GM21381 (cell line): Measurements from ENCODE around the gene PTCH1.

Source experiments
- ATAC-seq: cut with Tn5 transposase; IDR thresholded peaks from one replicate; pipeline ENCODE4 v1.9.1; 2021; ENCODE audit warnings: mild to moderate bottlenecking, moderate library complexity; ENCODE audit not compliant: unreplicated experiment

PTCH1 gene

DNA sequence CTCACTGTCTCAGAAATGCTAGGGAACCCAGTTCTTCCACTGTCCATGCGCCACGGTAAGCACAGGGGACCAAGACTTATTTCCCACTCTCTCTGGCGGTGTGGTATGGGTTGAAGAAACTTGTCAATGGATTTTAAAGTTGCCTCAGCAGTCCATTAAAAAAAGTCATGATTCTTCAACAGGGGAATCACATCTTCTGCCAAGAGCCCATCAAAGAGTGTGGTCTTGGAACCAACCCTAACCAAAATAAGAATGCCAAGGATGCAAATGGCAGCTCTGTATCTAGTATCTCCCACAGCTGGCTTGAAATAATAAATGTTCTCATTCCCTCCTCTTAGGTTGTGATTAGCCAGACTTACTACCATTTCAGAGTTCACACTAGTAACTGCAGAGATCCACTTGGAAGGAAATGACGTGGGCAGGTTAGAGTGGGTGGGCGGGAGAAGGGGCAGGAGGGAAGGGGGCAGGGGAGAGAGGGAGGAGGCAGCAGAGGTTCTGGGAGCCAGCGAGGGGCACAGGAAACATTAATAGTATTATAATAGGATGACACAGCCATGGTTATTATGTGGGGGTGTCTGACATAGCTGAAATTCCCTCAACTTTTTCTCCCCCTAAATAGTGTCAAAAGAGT is 17.6 kb downstream of the PTCH1 start:
- no peak for ATAC-seq

DNA sequence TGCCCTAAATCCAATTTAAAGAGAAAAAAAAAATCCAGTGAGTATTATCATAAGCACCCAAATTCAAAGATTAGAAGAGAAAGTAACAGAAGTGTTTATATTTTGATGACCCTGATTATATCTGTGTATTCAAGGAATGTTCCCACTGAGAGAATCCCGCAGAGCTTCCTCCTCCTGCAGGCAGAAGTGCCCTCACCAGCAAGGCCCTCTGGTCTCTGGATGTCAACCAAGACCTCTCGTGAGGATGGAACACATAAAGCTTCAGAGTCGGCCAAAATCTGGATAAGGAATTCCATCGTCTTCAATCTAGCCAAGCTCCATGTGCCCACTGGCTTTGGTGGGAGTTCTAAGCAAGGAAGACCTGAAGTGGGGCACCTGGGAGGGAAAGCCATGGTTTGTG is 18.1 kb downstream of the PTCH1 start:
- no peak for ATAC-seq

DNA sequence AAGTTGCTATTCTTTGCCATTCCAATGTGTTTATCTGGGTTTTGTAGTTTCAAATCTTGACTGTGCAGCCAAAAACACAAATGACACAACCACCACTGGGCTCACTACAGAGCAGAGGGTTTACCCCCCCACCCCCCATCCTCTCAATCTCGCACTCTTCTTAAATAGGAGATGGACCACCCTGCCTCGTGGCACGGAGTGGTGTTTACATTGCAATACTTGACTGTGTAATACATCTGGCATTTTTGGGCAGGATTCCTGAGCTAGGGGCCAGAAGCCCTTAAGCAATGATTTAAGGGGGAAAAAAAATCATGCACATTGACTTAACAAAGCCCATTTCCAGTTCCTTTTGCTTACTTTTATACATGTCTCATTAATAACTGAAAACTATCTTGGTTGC is 19.0 kb downstream of the PTCH1 start:
- no peak for ATAC-seq

DNA sequence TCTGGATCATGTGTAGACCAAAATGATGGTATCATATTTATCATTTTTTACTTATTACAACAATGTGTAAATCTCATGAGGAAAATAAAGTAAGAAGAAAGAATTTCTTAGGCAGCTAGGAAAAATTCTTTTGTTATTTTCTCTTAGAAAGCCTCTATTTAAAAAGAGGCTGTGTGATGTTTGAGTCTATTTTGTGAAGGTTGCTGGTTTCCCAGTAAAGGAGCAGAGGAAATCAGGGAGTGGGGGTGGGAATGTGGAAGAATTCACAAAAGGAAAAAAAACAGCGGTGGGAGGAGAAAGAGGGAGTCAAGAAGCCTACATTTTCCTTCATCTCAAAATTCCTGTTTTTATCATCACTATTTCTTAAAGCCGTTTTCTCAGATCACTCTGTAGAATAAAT is 20.1 kb downstream of the PTCH1 start:
- ATAC-seq: no peak

DNA sequence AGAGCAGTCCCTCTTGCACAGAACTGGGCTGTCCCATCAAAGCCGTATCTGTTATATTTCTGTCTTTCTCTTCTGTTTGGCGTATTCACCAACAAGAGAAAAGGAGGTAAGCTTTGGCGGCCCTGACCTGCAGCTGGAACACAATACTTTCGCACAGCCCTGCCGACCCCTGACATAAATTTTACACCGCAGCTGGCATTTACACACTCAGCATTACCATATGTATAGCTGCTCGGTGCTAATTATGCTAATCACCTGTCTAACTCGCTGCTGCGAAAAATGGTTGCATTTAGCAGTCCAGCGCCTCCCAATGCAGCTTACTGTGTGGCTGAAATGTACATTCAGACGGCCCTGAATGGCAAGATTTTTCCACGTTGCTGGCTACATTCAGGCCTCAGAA is 20.8 kb downstream of the PTCH1 start:
- no peak for ATAC-seq

DNA sequence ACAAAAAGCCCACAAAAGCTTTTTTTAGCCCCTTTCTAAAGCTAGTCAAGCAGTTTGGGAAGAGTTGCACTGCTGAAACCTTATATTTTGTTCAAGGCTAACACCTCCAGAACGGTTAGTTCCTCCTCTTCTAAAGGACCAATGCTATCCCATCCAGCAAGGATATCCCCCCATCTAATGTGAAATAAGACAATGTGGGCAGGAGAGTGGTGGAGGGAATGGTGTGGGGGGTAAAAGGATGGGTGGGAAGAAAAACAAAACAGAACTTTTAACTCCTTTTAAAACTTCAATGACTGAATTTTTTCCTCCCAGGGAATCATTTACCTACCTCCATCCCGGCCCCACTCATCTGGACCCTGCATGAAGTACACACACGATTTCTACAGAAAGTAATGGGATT is 21.2 kb downstream of the PTCH1 start:
- ATAC-seq: no peak

DNA sequence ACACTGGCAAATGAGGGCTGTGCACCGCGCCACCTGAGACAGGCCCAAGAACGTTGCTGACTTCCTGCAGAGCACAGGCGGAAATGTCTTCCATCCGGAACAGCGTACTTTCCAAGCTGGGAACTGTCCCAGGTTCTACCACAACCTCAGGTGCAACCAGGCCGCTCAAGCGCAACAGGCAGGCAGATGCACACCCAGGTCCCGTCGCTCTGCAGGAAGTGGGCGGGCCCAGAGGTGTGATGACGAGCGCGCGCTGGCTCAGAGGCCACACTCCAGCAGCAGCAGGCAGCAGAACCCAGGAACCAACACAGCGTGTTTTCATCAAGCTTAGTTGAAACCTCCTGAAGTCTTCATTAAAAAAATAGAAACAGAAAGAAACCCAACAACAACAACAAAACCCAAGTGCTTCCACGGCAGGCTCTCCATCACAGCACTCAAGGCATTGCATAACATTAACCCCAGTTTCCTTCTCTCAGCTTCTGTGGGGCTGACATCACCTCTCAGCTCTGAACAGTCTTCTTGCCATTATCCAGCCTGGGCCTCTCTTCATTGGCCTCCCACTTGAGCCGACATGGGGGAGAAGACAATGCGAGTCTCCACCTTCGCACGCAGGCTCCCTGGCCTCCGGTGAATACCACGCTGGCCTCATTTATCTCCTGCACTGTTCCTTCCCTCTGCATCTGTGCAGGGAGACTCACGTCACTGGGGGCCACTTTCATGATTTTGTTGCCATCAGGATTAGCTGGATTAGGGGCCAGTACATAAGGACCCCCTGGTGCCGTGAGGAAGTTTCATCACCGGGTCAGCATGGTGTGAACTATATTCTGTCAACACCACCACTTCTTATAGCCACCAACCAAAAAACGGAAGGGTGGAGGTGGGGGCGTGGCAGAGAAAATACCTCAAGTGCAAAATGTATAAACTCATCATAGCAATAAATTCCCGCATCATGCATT is 22.1 kb downstream of the PTCH1 start:
- ATAC-seq: peak; percentile 98

DNA sequence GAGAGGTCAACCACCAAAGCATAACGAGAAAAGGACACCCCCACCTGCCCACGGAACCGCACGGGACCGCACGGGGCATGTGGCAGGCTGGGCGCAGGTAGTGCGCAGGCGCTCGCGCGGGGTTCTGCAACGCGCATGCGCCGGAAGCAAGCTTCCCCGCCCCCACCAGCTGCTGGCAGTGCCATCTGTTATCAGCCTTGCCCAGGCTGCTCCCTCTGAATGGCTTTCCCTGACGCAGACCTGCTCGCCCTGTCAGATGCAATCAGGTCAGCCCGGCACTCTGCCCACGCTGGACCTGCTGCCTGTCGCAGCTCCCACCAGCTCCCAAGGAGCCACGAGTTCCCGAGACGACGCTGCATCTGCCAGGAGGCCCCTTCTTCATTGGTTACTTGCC is 22.8 kb downstream of the PTCH1 start:
- ATAC-seq: no peak

DNA sequence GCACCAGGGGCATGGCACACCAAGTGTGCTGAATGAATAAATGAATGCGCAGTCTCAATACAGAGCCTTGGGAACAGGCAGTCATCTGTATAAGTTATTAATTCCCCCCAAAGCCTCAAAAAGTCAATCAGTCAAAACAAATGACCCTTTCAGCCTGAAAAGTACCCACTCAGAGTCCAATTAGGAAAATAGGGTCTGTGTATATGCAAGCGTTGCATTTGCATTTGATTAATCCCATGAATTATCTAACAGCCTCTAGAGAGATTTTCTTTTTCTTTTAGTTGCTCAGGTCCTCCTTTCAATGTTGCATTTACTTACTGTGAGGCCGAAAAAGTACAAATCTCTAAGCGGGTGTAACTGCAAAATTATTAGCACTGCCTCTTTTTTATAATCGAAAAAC is 23.4 kb downstream of the PTCH1 start:
- no peak for ATAC-seq

DNA sequence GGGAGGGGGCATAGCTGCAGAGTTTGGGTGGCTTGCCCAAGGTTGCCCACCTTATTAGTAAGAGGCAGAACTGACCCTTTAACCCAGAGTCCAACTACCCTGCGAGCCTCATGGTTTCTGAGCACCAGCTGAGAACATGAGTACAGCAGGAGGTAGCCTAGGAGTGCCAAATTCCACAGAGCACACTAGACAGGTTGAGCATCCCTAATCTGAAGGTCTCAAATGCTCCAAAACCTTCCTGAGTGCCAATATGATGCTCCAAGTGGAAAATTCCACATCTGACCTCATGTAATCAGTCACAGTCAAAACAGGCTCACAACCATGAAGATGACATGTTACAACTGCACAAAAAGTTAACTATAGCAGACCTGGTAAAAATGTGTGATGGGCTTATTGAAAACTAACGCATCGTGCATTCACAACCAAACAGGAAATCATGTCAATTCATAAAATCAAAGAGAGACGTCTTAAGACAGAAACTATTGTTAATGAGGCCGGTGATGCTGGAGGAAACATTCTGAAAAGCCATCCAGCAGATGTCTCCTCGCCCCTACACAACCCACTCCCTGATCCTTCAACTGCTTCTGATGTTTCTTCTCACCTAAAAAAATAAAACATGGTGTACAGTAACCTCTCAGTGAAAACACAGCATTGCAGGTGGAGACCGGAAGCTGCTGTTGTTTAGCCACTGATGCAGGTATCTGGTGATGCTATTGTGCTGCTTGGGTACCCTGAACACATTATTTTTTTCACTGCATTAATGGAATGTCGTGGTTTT is 25.0 kb downstream of the PTCH1 start:
- no peak for ATAC-seq

DNA sequence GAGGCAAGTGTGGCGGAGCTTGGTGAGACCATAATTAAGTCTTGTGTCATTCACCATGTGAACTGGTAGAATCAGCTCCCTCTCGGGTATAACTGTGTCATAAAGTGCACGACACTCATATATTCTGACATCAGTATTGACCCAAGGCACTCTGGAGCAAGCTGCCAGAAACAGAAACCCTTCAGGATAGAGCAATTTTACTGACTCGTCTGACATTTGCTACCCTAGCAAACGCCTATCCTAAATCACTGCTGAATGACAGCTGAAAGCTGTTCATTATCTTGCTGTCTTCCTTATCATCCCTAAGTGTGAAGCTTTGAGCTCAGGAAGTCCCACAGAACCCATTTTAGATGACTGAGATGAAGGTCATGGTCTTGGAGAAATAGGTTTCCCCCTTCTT is 27.8 kb downstream of the PTCH1 start:
- no peak for ATAC-seq

DNA sequence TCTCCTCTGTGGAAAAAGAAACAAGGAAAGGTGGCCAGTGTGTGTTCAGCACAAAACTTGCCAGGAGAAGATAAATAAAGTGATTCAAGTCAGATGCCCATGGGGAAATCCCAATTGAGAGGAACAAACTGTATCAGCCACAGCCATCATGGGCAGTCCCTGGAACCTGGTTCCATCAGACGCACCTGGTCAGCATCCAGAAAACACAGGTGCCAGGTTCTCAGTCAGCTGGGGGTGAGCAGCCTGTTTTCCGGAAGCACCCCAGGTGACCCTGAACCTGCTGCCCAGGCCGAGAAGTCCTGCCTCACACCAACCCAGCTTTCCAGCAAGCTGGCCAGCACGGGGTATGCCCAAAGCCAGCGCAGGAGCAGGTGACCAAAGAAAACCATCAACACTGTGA is 30.5 kb downstream of the PTCH1 start:
- ATAC-seq: no peak

DNA sequence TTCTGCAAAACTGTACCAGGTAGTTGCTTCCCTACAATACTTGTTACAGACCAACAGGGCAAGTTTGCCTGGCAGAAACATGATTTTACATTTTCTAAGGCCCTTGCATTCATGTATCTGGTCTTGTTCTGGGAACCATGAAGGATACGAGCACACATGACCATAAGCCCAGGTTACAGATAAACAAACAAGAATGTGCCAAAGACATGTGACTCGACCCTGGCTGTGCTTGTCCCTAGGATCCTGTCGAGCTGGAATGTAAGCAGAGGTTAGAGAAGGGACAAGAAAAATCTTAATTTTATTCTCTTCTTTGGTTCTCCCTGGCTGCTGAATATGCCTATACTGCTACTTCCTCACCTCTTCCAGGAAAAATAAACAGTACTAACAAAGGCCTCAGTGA is 32.5 kb downstream of the PTCH1 start:
- ATAC-seq: no peak

DNA sequence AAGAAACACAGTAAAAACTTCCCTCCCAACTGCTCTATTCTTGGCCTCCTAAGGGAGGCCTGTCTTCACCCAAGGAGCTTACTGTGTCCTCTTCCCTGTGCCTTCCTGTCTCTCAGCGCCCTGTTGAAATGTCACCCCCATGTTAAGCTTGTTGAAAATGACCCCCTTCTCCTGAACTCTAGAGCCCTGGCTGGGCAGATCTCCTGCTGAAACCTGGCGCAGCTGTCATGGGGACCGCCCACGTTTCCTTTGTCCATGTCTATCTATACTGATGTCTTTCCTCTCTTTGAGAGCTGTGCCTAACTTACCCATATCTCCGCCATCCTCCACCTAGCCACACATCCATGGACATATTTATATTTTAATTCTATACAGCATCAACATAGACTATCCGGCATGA is 33.3 kb downstream of the PTCH1 start:
- no peak for ATAC-seq

DNA sequence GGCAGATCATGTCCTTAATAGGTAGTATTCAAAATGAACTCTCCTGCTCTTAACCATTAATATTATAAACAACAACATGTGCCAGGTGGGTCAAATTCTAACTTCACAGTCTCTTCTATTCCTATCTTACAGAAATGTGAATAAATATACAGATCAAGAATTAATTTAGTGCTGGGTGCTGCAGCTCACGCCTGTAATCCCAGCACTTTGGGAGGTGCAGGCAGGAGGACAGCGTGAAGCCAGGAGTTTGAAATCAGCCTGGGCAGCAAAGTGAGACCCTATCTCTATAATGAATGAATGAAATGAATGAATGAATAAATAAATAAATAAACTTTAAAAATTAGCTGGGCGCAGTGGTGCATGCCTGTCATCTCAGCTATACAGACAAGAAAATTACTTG is 34.1 kb downstream of the PTCH1 start:
- no peak for ATAC-seq

DNA sequence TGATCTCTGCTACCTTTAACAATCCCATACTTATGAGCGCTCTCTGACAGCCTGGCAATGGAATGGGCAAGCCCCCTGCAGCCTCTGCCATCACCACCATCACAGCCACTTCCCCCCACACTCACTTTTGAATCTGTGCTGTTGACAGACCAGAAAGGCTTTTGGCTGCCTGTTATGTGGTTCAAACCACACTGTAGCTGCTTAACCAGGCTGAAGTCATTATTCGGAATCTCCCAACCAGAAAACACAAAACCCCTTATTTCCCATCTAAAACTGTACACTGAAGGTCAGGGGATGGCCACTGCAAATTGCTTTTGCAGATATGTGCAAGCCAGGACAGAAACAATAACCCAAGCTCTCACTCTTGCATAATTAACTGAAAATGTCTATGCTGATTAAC is 35.8 kb downstream of the PTCH1 start:
- ATAC-seq: no peak

DNA sequence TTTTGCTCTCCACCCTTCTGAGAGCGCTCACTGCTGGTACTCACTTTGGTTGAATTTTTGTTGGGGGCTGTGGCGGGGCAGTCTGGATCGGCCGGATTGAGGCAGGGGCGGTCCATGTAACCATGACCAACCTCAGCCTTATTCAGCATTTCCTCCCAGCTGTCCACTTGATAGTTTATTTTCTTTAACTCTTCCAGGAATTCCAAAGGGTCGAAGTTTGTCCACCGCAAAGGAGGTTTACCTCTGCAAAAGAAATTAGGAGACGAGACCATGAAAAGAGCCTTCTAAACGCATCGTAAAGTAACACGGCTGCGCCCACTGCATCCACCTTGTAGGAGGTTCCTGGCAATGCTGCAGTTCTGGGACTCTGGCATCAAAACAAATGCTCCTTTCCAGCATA is 36.4 kb downstream of the PTCH1 start:
- ATAC-seq: no peak

DNA sequence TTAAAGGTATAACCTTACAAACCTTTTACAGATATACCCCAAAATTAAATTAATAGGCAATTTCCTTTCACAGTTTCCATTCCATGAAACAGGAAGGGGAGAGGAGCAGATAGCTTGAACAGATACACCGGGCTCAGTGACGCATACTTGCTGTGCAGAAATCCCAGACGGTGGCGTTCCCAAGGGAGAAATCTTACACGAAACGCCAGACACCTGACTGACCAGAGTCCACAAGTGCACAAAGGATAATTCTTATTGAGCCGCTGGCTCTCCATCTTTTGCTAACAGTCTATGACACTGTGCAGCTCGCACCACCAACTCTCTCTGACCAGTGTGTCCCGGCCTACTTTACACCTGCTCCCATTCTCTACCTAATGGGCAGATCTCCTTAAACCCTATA is 37.4 kb downstream of the PTCH1 start:
- ATAC-seq: no peak

DNA sequence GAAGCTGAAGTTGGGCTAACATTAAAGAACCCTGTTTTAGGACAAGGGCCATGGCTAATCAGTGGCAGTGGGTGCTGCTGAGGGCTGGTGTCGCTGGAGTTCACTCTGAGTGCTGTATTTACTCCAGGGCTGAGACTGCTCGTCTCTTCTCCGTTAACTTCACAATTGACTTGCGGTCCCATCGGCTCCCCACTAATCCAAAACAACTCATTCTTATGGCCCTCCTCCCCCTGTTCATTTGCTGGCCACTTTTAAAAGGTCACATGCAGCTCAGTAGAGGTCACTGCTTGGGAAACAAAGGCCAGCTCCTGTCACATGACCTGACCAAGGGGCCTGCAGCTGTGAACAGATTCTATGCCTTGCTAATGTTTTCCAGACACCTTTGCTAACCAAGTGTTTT is 38.4 kb downstream of the PTCH1 start:
- ATAC-seq: no peak

DNA sequence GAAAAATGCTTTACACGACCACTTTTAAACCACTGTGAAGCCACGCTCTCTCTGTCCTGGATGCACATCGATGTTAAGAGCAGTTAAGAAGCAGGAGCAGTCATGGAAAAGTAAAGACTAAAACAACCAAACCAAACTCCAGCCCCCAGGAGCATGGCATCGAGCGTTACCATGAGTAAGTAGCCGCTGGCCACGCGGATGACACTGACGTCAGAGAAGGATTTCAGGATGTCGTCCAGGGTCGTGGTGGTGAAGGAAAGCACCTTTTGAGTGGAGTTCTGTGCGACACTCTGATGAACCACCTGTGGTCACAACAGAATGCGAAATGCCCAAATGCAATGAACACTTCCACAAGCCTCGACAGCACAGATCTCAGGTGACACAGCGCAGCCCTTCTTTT is 38.9 kb downstream of the PTCH1 start:
- ATAC-seq: no peak

DNA sequence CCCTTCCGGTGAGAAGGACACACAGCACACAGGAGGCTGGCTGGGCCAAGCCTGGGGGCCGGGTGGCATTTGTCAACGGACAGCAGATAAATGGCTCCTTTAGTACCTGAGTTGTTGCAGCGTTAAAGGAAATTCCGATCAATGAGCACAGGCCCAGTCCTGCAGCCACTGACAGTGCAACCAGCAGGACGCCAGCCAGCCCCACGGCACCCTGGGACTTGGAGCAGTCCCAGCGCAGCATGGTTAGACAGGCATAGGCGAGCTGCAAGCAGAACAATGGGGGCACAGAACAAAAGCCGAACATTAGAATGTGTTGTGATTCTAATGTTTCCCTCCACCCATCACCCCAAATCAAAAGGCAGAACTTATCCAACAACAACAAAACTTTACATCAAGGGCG is 39.3 kb downstream of the PTCH1 start:
- ATAC-seq: no peak

DNA sequence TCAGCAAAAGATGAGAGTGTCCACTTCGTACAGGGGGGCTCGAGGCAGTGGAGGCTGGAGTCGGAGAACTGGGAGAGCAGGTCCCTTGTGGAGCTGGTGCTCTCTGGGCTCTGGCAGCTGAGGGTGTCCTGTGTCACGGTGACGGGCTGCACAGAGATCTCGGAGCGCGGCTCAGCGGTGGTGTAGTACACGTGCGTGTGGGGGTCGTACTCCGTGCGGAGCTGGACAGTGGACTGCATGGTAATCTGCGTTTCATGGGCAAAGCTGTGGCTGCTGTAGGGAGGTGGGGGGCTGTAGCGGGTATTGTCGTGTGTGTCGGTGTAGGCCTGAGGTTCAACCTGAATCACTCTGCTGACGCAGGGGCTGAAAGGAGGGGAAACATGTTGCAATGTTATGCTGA is 48.0 kb downstream of the PTCH1 start:
- no peak for ATAC-seq
